ENCODE measurements around the gene IL23R. TPM values are rescaled to one million over a fixed set of nuclear protein-coding genes. Genes with fewer than 3 reads are reported as not detected.

The IL23R gene
- total and polyA plus RNA-seq, 2 of the 13 experiments (the other 11 are each of a cell fraction or from before 2014, with no cell fraction given), result not detected

DNA sequence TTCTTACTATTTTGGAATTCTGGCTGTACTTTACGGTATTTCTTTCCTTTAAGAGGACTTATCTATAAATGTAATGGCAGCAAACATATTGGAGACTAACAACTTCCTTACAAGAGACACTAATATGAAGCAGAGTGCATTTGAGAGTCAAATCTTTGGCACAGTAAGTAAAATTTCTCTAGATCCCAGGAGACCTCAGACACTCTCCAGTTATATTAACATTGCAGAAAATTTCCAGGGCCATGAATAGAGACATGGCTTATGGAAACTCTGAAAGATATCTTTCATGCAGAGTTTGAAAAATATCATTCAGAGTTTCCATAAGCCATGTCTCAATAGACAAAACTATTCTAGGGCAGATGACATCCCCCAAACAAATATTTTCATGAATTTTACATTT lies 51.2 kb downstream of the IL23R start (continued):
- TF ChIP-seq, protein P1, sequence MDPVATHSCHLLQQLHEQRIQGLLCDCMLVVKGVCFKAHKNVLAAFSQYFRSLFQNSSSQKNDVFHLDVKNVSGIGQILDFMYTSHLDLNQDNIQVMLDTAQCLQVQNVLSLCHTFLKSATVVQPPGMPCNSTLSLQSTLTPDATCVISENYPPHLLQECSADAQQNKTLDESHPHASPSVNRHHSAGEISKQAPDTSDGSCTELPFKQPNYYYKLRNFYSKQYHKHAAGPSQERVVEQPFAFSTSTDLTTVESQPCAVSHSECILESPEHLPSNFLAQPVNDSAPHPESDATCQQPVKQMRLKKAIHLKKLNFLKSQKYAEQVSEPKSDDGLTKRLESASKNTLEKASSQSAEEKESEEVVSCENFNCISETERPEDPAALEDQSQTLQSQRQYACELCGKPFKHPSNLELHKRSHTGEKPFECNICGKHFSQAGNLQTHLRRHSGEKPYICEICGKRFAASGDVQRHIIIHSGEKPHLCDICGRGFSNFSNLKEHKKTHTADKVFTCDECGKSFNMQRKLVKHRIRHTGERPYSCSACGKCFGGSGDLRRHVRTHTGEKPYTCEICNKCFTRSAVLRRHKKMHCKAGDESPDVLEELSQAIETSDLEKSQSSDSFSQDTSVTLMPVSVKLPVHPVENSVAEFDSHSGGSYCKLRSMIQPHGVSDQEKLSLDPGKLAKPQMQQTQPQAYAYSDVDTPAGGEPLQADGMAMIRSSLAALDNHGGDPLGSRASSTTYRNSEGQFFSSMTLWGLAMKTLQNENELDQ (CRISPR knock-in tag; IDR thresholded peaks at IDR 0.05; ENCODE audit: borderline replicate concordance), result no peak

DNA sequence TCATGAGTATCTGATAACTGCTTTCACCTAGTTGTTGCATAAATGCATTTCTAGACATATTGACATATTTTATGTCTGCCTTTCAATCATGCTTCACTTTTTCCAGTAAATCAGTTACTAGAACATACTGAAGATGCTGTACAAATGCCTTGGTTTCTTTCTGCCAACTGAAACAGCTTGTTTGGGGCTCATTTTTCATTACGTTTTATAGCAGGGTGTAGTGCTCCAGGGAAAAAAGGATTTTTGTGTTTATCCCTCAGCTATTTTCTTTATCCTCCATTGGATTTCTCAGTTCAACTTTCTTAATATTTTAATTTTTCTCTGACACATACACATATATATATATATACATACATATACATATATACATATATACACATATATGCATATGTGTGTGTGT lies 51.7 kb downstream of the IL23R start:
- ChIA-PET CTCF (ENCODE audit: low intra/inter-chr PET ratio, low total read pairs) (no interaction called here), POLR2A (no interaction called here)
- intact Hi-C loops (cut with micrococcal nuclease; ENCODE audit: unreplicated experiment), result no loop called here
- no peak overlapping the region for H2AFZ ChIP-seq (ENCODE audit: low read length)
- ATAC-seq (no peak), FAIRE-seq (no peak), DNase-seq (ENCODE audit: low spot score) (no peak)
- in situ Hi-C loops (cut with HindIII; ENCODE audit: extremely low pct_ligation_motif_present, low pct_unique_long_range_greater_than_20kb), result no loop called here
- no peaks in the 10 kb centered on the region for H3K9me3 ChIP-seq (ENCODE audit: low read length)
- no peak overlapping the region for H3K4me3 ChIP-seq (replicated peaks in 1 of 3; ENCODE audit: insufficient read depth in 1 of 3, low read depth in 2 of 3, low read length in 3 of 3)
- no peaks in the 10 kb centered on the region for H4K20me1 ChIP-seq (ENCODE audit: insufficient read depth, low read length)
- no peak overlapping the region for H3K4me2 ChIP-seq (ENCODE audit: low read depth, low read length)
- no peaks in the 10 kb centered on the region for H3K36me3 ChIP-seq (replicated peaks in 1 of 2; ENCODE audit: control insufficient read depth in 1 of 2, insufficient read depth in 2 of 2, low read length in 2 of 2)
- no TSS peak for BruUV-seq (replicated peaks)
- no peak overlapping the region for H3K9ac ChIP-seq (ENCODE audit: insufficient read depth, low read depth, low read length)
- no peaks in the 10 kb centered on the region for H3K79me2 ChIP-seq (ENCODE audit: insufficient read depth, low read length)
- WGBS (ENCODE audit: low lambda C conversion rate), result 5% methylated on average over 1 of the region's 1 CpG
- no peak overlapping the region for H3K27ac ChIP-seq (ENCODE audit: extremely low read length, insufficient read depth, low read length)
- H3K27me3 ChIP-seq (ENCODE audit: control insufficient read depth in 1 of 2, insufficient read depth in 2 of 2, low read length in 2 of 2), result no peaks in the 10 kb centered on the region
- H3K4me1 ChIP-seq (ENCODE audit: insufficient read depth, low read length), result no peaks in the 10 kb centered on the region
- TF ChIP-seq ZNF616 (CRISPR knock-in tag; IDR thresholded peaks at IDR 0.05; ENCODE audit: low read depth), result no peak
- no peak for TF ChIP-seq LCORL (IDR thresholded peaks at IDR 0.05)
- TF ChIP-seq LCORL (CRISPR knock-in tag; IDR thresholded peaks at IDR 0.05), result no peak
- TF ChIP-seq TRIM22 (IDR thresholded peaks at IDR 0.05), result no peak
- TF ChIP-seq, protein P2, sequence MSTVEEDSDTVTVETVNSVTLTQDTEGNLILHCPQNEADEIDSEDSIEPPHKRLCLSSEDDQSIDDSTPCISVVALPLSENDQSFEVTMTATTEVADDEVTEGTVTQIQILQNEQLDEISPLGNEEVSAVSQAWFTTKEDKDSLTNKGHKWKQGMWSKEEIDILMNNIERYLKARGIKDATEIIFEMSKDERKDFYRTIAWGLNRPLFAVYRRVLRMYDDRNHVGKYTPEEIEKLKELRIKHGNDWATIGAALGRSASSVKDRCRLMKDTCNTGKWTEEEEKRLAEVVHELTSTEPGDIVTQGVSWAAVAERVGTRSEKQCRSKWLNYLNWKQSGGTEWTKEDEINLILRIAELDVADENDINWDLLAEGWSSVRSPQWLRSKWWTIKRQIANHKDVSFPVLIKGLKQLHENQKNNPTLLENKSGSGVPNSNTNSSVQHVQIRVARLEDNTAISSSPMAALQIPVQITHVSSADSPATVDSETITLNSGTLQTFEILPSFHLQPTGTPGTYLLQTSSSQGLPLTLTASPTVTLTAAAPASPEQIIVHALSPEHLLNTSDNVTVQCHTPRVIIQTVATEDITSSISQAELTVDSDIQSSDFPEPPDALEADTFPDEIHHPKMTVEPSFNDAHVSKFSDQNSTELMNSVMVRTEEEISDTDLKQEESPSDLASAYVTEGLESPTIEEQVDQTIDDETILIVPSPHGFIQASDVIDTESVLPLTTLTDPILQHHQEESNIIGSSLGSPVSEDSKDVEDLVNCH (CRISPR knock-in tag; IDR thresholded peaks at IDR 0.05), result no peak
- TF ChIP-seq IRF1 (CRISPR knock-in tag; IDR thresholded peaks at IDR 0.05; ENCODE audit: low read depth), result no peak
- no peak for TF ChIP-seq ERF (CRISPR knock-in tag; IDR thresholded peaks at IDR 0.05)
- TF ChIP-seq ZFAT (CRISPR knock-in tag; conservative IDR thresholded peaks at IDR 0.05), result no peak
- TF ChIP-seq, protein P3, sequence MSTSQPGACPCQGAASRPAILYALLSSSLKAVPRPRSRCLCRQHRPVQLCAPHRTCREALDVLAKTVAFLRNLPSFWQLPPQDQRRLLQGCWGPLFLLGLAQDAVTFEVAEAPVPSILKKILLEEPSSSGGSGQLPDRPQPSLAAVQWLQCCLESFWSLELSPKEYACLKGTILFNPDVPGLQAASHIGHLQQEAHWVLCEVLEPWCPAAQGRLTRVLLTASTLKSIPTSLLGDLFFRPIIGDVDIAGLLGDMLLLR (CRISPR knock-in tag; IDR thresholded peaks at IDR 0.05), result no peak
- no peak for TF ChIP-seq KDM6A (CRISPR knock-in tag; IDR thresholded peaks at IDR 0.05; ENCODE audit: low read depth)
- no peak for TF ChIP-seq PLRG1 (conservative IDR thresholded peaks at IDR 0.05)
- no peak for TF ChIP-seq ZKSCAN1 (IDR thresholded peaks at IDR 0.05; ENCODE audit: low read length)
- no peak for TF ChIP-seq POLR2AphosphoS2 (IDR thresholded peaks at IDR 0.05; ENCODE audit: low read depth, low read length)
- TF ChIP-seq, protein P4, sequence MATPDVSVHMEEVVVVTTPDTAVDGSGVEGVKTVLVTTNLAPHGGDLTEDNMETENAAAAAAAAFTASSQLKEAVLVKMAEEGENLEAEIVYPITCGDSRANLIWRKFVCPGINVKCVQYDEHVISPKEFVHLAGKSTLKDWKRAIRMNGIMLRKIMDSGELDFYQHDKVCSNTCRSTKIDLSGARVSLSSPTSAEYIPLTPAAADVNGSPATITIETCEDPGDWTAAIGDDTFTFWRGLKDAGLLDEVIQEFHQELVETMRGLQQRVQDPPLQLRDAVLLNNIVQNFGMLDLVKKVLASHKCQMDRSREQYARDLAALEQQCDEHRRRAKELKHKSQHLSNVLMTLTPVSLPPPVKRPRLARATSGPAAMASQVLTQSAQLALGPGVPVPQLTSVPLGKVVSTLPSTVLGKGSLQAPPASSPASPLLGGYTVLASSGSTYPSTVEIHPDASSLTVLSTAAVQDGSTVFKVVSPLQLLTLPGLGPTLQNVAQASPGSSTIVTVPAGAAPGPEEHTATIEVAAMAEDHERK (CRISPR knock-in tag; IDR thresholded peaks at IDR 0.05; ENCODE audit: low read depth), result no peak
- no peak for TF ChIP-seq MEIS2 (CRISPR knock-in tag; IDR thresholded peaks at IDR 0.05)
- TF ChIP-seq MXI1 (IDR thresholded peaks at IDR 0.05; ENCODE audit: borderline replicate concordance, low read depth, low read length), result no peak
